Activated CD4-positive, alpha-beta T cell treated with anti-CD3 and anti-CD28 coated beads, Interleukin-10, Interleukin-2, amounts not matched to agents 100 ng/mL and 50 ng/mL, durations not matched to agents 16 hours and 8 hours (primary cell): Measurements from ENCODE around the gene ARF6.

ENCODE experiments used
- DNase-seq: peaks from one replicate; pipeline ENCODE4 v3.0.0-alpha.2; 2020

ARF6 gene

DNA sequence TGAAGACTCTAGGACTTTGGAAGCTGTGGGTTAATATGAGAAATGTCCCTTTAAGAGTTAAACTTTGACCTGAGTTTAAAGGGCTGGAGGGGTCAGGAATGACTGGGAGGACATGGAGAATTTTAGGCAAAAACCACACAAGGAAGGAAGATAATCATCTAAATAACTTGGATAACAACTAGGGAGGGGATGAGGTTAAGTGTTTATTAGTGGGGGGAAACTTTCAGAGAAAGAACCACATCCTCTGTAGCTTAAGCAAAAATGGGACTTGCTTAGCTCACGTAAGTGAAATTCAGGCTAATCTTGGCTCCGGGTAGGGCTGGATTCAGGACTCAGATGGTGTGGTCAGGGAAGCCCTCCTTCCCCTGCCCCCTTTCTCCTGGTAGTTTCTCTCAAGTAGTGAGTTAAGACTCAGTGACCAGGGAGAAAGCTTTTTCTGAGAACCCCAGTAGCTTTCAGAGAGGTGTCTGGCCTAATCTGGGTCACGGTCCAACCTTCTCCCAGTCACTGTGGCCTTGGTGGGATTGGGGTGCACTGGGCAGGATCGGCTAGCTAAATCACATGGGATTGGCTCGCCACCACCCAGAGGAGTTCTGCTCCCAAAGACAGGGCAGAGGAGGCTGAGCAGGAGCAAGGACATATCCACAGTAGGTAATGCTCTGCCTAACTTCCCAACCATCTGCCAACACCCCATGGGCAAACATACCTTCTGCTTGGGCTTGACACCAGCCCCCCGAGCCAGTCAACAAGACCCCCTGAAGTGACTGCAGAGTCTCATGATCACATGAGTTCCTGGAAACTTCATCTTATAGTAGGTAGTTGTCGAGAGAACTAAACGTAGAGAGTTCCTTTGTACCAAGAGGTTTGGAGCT lies 52.8 kb downstream of the ARF6 start:
- DNase-seq: no peak
